ENCODE results near the gene ATF3.

Gene ATF3

GRCh38 chr1:212629450-212630157 lies 21.0 kb downstream of the ATF3 start:
- DNase-seq (no peak), ATAC-seq (ENCODE audit: insufficient read depth, low read depth) (no peak)
- Histone ChIP-seq H3K27ac (ENCODE audit: low read length) (no peak overlapping the region), H4K20me1 (ENCODE audit: insufficient read depth, low read length) (no peaks in the 10 kb centered on the region), H3K4me3 (ENCODE audit: low read depth in 1 of 2, low read length in 2 of 2) (no peak overlapping the region), H3K36me3 (ENCODE audit: insufficient read depth, low read length) (no peaks in the 10 kb centered on the region), H3K4me2 (ENCODE audit: insufficient read depth, low read length) (no peak overlapping the region), H3K9me3 (ENCODE audit: insufficient read depth, low read length, severe bottlenecking) (no peaks in the 10 kb centered on the region), H3K9ac (ENCODE audit: low read depth, low read length) (no peak overlapping the region), H2AFZ (ENCODE audit: low read depth, low read length) (no peak overlapping the region; the same call in 1 of the 2 replicates), H3K27me3 (ENCODE audit: insufficient read depth, low read length, poor library complexity) (no peaks in the 10 kb centered on the region), H3K4me1 (ENCODE audit: insufficient read depth, low read length) (no peaks in the 10 kb centered on the region), H3K79me2 (ENCODE audit: insufficient read depth, low read length) (no peaks in the 10 kb centered on the region)
- no peak for TF ChIP-seq CTCF (IDR thresholded peaks at IDR 0.05; ENCODE audit: borderline replicate concordance, extremely low read depth, low read length, poor library complexity, severe bottlenecking)
- TF ChIP-seq EZH2 (IDR thresholded peaks at IDR 0.05; ENCODE audit: borderline replicate concordance, low read depth, low read length, severe bottlenecking): no peak

GRCh38 chr1:212630158-212630900 lies 21.8 kb downstream of the ATF3 start:
- no peak overlapping the region for H3K4me2 ChIP-seq (ENCODE audit: insufficient read depth, low read length)

GRCh38 chr1:212633161-212633560 lies 24.6 kb downstream of the ATF3 start:
- TF ChIP-seq CTCF (IDR thresholded peaks at IDR 0.05; ENCODE audit: borderline replicate concordance, extremely low read depth, low read length, poor library complexity, severe bottlenecking) (no peak), EZH2 (IDR thresholded peaks at IDR 0.05; ENCODE audit: borderline replicate concordance, low read depth, low read length, severe bottlenecking) (no peak)
- H3K4me3 ChIP-seq (ENCODE audit: low read depth in 1 of 2, low read length in 2 of 2): no peak overlapping the region
- no peaks in the 10 kb centered on the region for H4K20me1 ChIP-seq (ENCODE audit: insufficient read depth, low read length)
- H3K4me2 ChIP-seq (ENCODE audit: insufficient read depth, low read length): no peak overlapping the region
- H3K9ac ChIP-seq (ENCODE audit: low read depth, low read length): no peak overlapping the region
- no peak for DNase-seq
- H3K36me3 ChIP-seq (ENCODE audit: insufficient read depth, low read length): no peaks in the 10 kb centered on the region
- H2AFZ ChIP-seq (ENCODE audit: low read depth, low read length): no peak overlapping the region
- H3K27me3 ChIP-seq (ENCODE audit: insufficient read depth, low read length, poor library complexity): no peaks in the 10 kb centered on the region
- no peaks in the 10 kb centered on the region for H3K79me2 ChIP-seq (ENCODE audit: insufficient read depth, low read length)
- no peak for ATAC-seq (ENCODE audit: insufficient read depth, low read depth)
- H3K9me3 ChIP-seq (ENCODE audit: insufficient read depth, low read length, severe bottlenecking): no peaks in the 10 kb centered on the region
- H3K4me1 ChIP-seq (ENCODE audit: insufficient read depth, low read length): peaks cover 35% of the 10 kb centered on the region
- no peak overlapping the region for H3K27ac ChIP-seq (ENCODE audit: low read length)

More at GRCh38 chr1:212630158-212630900, 21.8 kb downstream of the ATF3 start:
- ATAC-seq (ENCODE audit: insufficient read depth, low read depth) (peak; percentile 97), DNase-seq (peak; percentile 64)
- no peaks in the 10 kb centered on the region for H3K79me2 ChIP-seq (ENCODE audit: insufficient read depth, low read length)
- H3K36me3 ChIP-seq (ENCODE audit: insufficient read depth, low read length): no peaks in the 10 kb centered on the region
- TF ChIP-seq EZH2 (IDR thresholded peaks at IDR 0.05; ENCODE audit: borderline replicate concordance, low read depth, low read length, severe bottlenecking): no peak
- peak; percentile 81 for TF ChIP-seq CTCF (IDR thresholded peaks at IDR 0.05; ENCODE audit: borderline replicate concordance, extremely low read depth, low read length, poor library complexity, severe bottlenecking)
- H3K27ac ChIP-seq (ENCODE audit: low read length): no peak overlapping the region
- H3K4me3 ChIP-seq (ENCODE audit: low read depth in 1 of 2, low read length in 2 of 2): no peak overlapping the region
- no peak overlapping the region for H3K9ac ChIP-seq (ENCODE audit: low read depth, low read length)
- peaks cover 7% of the 10 kb centered on the region for H3K4me1 ChIP-seq (ENCODE audit: insufficient read depth, low read length)
- H3K27me3 ChIP-seq (ENCODE audit: insufficient read depth, low read length, poor library complexity): no peaks in the 10 kb centered on the region
- no peaks in the 10 kb centered on the region for H3K9me3 ChIP-seq (ENCODE audit: insufficient read depth, low read length, severe bottlenecking)
- no peaks in the 10 kb centered on the region for H4K20me1 ChIP-seq (ENCODE audit: insufficient read depth, low read length)
- no peak overlapping the region; the same call in 1 of the 2 replicates for H2AFZ ChIP-seq (ENCODE audit: low read depth, low read length)
